Measurements from ENCODE around the gene TBATA.
"Not testable (repeated sequence)": the region's sequence is repeated elsewhere in the genome, so short reads cannot be mapped to it uniquely, and the experiment has no call there.

The TBATA gene

GRCh38 chr10:70773965-70774809, 11.0 kb downstream of the TBATA start:
- Histone ChIP-seq H4K20me1 (no peaks in the 10 kb centered on the region), H3K27ac (no peak overlapping the region), H3K4me3 (no peak overlapping the region), H3K9ac (no peak overlapping the region), H3K4me1 (peaks cover 9% of the 10 kb centered on the region), H3K4me2 (no peak overlapping the region), H3K36me3 (no peaks in the 10 kb centered on the region), H3K27me3 (no peaks in the 10 kb centered on the region), H3K9me3 (no peaks in the 10 kb centered on the region)
- TF ChIP-seq Cebpa-rat (IDR thresholded peaks at IDR 0.05) = no peak

- Histone ChIP-seq H3K4me3 (no peak overlapping the region), H3K4me2 (no peak overlapping the region), H3K27me3 (no peaks in the 10 kb centered on the region), H3K4me1 (peaks cover 2% of the 10 kb centered on the region), H3K9me3 (no peaks in the 10 kb centered on the region), H3K27ac (no peak overlapping the region), H3K9ac (no peak overlapping the region), H4K20me1 (no peaks in the 10 kb centered on the region), H3K36me3 (no peaks in the 10 kb centered on the region)
- TF ChIP-seq Cebpa-rat (IDR thresholded peaks at IDR 0.05) = no peak
Measured at GRCh38 chr10:70773461-70773860, 11.7 kb downstream of the TBATA start.

GRCh38 chr10:70772627-70773026, 12.6 kb downstream of the TBATA start:
- no peaks in the 10 kb centered on the region for H4K20me1 ChIP-seq
- TF ChIP-seq Cebpa-rat (IDR thresholded peaks at IDR 0.05) = no peak
- no peaks in the 10 kb centered on the region for H3K36me3 ChIP-seq
- no peak overlapping the region for H3K9ac ChIP-seq
- H3K27me3 ChIP-seq = no peaks in the 10 kb centered on the region
- H3K27ac ChIP-seq = no peak overlapping the region
- H3K9me3 ChIP-seq = 0 out of 2 replicates have a peak, but pooled peaks cover 3% of the 10 kb centered on the region
- no peaks in the 10 kb centered on the region for H3K4me1 ChIP-seq
- no peak overlapping the region for H3K4me2 ChIP-seq
- no peak overlapping the region for H3K4me3 ChIP-seq

- Histone ChIP-seq H3K4me3 (no peak overlapping the region), H3K4me1 (no peaks in the 10 kb centered on the region), H3K9me3 (peaks cover 12% of the 10 kb centered on the region), H3K36me3 (no peaks in the 10 kb centered on the region), H4K20me1 (no peaks in the 10 kb centered on the region), H3K27me3 (no peaks in the 10 kb centered on the region), H3K9ac (no peak overlapping the region), H3K4me2 (no peak overlapping the region), H3K27ac (no peak overlapping the region)
- TF ChIP-seq Cebpa-rat (IDR thresholded peaks at IDR 0.05) = no peak
Measured at GRCh38 chr10:70771311-70772194, 13.6 kb downstream of the TBATA start.

GRCh38 chr10:70770516-70770915, 14.7 kb downstream of the TBATA start:
- H3K9me3 ChIP-seq = peaks cover 23% of the 10 kb centered on the region
- not testable (repeated sequence) for H3K36me3 ChIP-seq, H3K4me3 ChIP-seq, H3K27me3 ChIP-seq, H3K4me1 ChIP-seq, H3K9ac ChIP-seq, H3K4me2 ChIP-seq, H4K20me1 ChIP-seq, H3K27ac ChIP-seq

- Histone ChIP-seq H3K4me3 (no peak overlapping the region), H4K20me1 (no peaks in the 10 kb centered on the region), H3K27ac (no peak overlapping the region), H3K9ac (no peak overlapping the region), H3K4me1 (no peaks in the 10 kb centered on the region), H3K27me3 (no peaks in the 10 kb centered on the region), H3K9me3 (peaks cover 28% of the 10 kb centered on the region), H3K4me2 (no peak overlapping the region), H3K36me3 (peaks cover 8% of the 10 kb centered on the region; the same call in 1 of the 2 replicates)
- TF ChIP-seq Cebpa-rat (IDR thresholded peaks at IDR 0.05) = no peak
Measured at GRCh38 chr10:70770001-70770400, 15.2 kb downstream of the TBATA start.

- H3K4me3 ChIP-seq = no peak overlapping the region
- H3K4me2 ChIP-seq = no peak overlapping the region
- peaks cover 8% of the 10 kb centered on the region; the same call in 1 of the 2 replicates for H3K36me3 ChIP-seq
- H3K9ac ChIP-seq = no peak overlapping the region
- no peak overlapping the region for H3K27ac ChIP-seq
- no peaks in the 10 kb centered on the region for H4K20me1 ChIP-seq
- no peaks in the 10 kb centered on the region for H3K27me3 ChIP-seq
- peaks cover 29% of the 10 kb centered on the region for H3K9me3 ChIP-seq
- no peak for TF ChIP-seq Cebpa-rat (IDR thresholded peaks at IDR 0.05)
- peaks cover 3% of the 10 kb centered on the region for H3K4me1 ChIP-seq
Measured at GRCh38 chr10:70769121-70769520, 16.1 kb downstream of the TBATA start.

GRCh38 chr10:70768026-70768685, 17.0 kb downstream of the TBATA start:
- not testable (repeated sequence) for H3K36me3 ChIP-seq, H3K27me3 ChIP-seq, H3K9ac ChIP-seq, H3K4me3 ChIP-seq, H3K4me2 ChIP-seq, H3K27ac ChIP-seq, H4K20me1 ChIP-seq
- peaks cover 29% of the 10 kb centered on the region for H3K9me3 ChIP-seq
- peaks cover 12% of the 10 kb centered on the region for H3K4me1 ChIP-seq

- Histone ChIP-seq H3K9ac (no peak overlapping the region), H3K4me1 (peaks cover 30% of the 10 kb centered on the region), H3K27ac (no peak overlapping the region), H4K20me1 (no peaks in the 10 kb centered on the region), H3K36me3 (peaks cover 8% of the 10 kb centered on the region; the same call in 1 of the 2 replicates), H3K4me2 (no peak overlapping the region), H3K9me3 (peaks cover 29% of the 10 kb centered on the region), H3K4me3 (no peak overlapping the region), H3K27me3 (no peaks in the 10 kb centered on the region)
- TF ChIP-seq Cebpa-rat (IDR thresholded peaks at IDR 0.05) = no peak
Measured at GRCh38 chr10:70765794-70766594, 19.2 kb downstream of the TBATA start.
